ENCODE measurements around the gene NVL. TPM values are rescaled to one million over a fixed set of nuclear protein-coding genes. Genes with fewer than 3 reads are reported as not detected.

Gene NVL
- total RNA-seq, 2 donors from 2014 or later, result 42.4 TPM

DNA sequence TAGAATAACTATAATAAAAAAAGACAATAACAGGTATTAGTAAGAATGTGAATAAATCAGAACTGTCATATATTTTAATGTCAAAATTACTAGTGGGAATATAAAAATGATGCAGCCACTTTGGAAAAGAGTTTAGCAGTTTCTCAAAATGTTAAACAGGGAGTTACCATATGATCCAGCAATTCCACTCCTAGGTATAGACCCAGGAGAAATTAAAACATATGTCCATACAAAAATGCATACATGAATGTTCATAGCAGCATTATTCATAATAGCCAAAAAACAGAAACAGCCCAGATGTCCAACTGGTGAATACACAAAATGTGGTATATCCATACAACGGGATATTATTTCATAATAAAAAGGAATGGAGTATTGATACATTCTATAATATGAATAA lies 71.6 kb downstream of the NVL start:
- Histone ChIP-seq H3K27me3 (ENCODE audit: control insufficient read depth, insufficient read depth, low read length, poor library complexity, severe bottlenecking) (no peaks in the 10 kb centered on the region), H3K27ac (ENCODE audit: low read depth, low read length) (no peak overlapping the region), H3K9me3 (ENCODE audit: control insufficient read depth, low read length) (peaks cover 6% of the 10 kb centered on the region), H3K9ac (ENCODE audit: extremely low read depth, low read length, poor library complexity, severe bottlenecking) (no peak overlapping the region), H3K36me3 (ENCODE audit: control insufficient read depth, insufficient read depth, low read length) (peaks cover 23% of the 10 kb centered on the region), H3K4me3 (ENCODE audit: low read length) (no peak overlapping the region), H3K4me1 (ENCODE audit: control insufficient read depth, insufficient read depth, low read length) (no peaks in the 10 kb centered on the region)
- Mint-ChIP-seq H3K36me3 (ENCODE audit: low read depth) (peaks cover 37% of the 10 kb centered on the region), H3K4me1 (peaks cover 7% of the 10 kb centered on the region), H3K27ac (no peak overlapping the region), H3K27me3 (ENCODE audit: insufficient read depth) (no peaks in the 10 kb centered on the region), H3K9me3 (no peaks in the 10 kb centered on the region), H3K4me3 (no peak overlapping the region)
- TF ChIP-seq, protein P1, sequence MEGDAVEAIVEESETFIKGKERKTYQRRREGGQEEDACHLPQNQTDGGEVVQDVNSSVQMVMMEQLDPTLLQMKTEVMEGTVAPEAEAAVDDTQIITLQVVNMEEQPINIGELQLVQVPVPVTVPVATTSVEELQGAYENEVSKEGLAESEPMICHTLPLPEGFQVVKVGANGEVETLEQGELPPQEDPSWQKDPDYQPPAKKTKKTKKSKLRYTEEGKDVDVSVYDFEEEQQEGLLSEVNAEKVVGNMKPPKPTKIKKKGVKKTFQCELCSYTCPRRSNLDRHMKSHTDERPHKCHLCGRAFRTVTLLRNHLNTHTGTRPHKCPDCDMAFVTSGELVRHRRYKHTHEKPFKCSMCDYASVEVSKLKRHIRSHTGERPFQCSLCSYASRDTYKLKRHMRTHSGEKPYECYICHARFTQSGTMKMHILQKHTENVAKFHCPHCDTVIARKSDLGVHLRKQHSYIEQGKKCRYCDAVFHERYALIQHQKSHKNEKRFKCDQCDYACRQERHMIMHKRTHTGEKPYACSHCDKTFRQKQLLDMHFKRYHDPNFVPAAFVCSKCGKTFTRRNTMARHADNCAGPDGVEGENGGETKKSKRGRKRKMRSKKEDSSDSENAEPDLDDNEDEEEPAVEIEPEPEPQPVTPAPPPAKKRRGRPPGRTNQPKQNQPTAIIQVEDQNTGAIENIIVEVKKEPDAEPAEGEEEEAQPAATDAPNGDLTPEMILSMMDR (conservative IDR thresholded peaks at IDR 0.05), result no peak
- no CpG with 5 or more reads among the region's 1 CpG for WGBS, 2 experiments (ENCODE audit: insufficient coverage in 1 of 2, insufficient read length in 1 of 2)
- no peak for DNase-seq

DNA sequence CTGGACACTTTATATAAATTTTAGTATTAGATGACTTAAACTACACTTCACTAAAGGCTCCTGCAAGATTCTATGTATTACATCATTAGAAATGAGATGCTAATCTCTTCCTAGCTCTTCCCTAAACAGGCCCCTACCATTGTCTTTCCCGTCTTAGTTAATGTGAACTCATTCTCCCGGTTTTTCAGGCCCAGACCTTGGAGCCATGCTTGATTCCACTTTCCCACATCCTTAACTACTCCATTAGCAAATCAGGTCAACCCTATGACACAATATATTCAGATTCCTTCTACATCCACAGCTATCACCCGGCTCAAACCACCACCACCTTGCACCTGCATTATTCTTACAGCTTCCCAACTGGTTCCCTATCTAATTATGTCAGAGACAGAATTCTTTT lies 73.3 kb downstream of the NVL start:
- Histone ChIP-seq H3K4me1 (ENCODE audit: control insufficient read depth, insufficient read depth, low read length) (peaks cover 4% of the 10 kb centered on the region), H3K36me3 (ENCODE audit: control insufficient read depth, insufficient read depth, low read length) (peaks cover 19% of the 10 kb centered on the region), H3K27ac (ENCODE audit: low read depth, low read length) (no peak overlapping the region), H3K4me3 (ENCODE audit: low read length) (no peak overlapping the region), H3K27me3 (ENCODE audit: control insufficient read depth, insufficient read depth, low read length, poor library complexity, severe bottlenecking) (no peaks in the 10 kb centered on the region), H3K9ac (ENCODE audit: extremely low read depth, low read length, poor library complexity, severe bottlenecking) (no peak overlapping the region), H3K9me3 (ENCODE audit: control insufficient read depth, low read length) (peaks cover 6% of the 10 kb centered on the region)
- TF ChIP-seq, protein P1 (conservative IDR thresholded peaks at IDR 0.05), result no peak
- H3K27ac Mint-ChIP-seq, result peak overlapping the region; percentile 53
- no peaks in the 10 kb centered on the region for H3K9me3 Mint-ChIP-seq
- H3K27me3 Mint-ChIP-seq (ENCODE audit: insufficient read depth), result no peaks in the 10 kb centered on the region
- peaks cover 31% of the 10 kb centered on the region for H3K36me3 Mint-ChIP-seq (ENCODE audit: low read depth)
- no peak overlapping the region for H3K4me3 Mint-ChIP-seq
- WGBS, 2 experiments (ENCODE audit: insufficient coverage in 1 of 2, insufficient read length in 1 of 2), result 61 to 74% methylated on average over 3 of the region's 3 CpGs
- DNase-seq, result no peak
- H3K4me1 Mint-ChIP-seq, result peaks cover 11% of the 10 kb centered on the region

DNA sequence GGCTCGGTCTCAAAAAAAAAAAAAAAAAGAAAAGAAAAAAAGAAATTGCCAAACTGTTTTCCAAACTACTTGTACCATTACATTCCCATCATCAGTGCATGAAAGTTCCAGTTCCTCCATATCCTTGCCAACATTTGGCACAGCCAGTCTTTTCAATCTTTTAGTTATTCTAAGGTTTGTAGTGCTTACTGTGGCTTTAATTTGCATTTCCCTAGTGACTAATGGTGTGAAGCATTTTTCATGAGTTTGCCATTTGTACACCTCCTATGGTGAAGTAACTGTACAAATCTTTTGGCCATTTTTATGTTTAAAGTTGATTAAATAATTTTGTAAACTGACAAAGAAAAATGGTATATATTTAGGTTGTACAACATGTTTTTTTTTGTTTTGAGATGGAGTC lies 76.3 kb downstream of the NVL start:
- Histone ChIP-seq H3K27ac (ENCODE audit: low read depth, low read length) (no peak overlapping the region), H3K4me1 (ENCODE audit: control insufficient read depth, insufficient read depth, low read length) (peaks cover 4% of the 10 kb centered on the region), H3K27me3 (ENCODE audit: control insufficient read depth, insufficient read depth, low read length, poor library complexity, severe bottlenecking) (no peaks in the 10 kb centered on the region), H3K9ac (ENCODE audit: extremely low read depth, low read length, poor library complexity, severe bottlenecking) (no peak overlapping the region), H3K9me3 (ENCODE audit: control insufficient read depth, low read length) (no peaks in the 10 kb centered on the region), H3K4me3 (ENCODE audit: low read length) (no peak overlapping the region), H3K36me3 (ENCODE audit: control insufficient read depth, insufficient read depth, low read length) (peaks cover 18% of the 10 kb centered on the region)
- 92% methylated on average over 1 of the region's 1 CpG; no CpG with 5 or more reads in 1 of the 2 experiments for WGBS, 2 experiments (ENCODE audit: insufficient coverage in 1 of 2, insufficient read length in 1 of 2)
- TF ChIP-seq, protein P1 (conservative IDR thresholded peaks at IDR 0.05), result no peak
- peaks cover 32% of the 10 kb centered on the region for H3K36me3 Mint-ChIP-seq (ENCODE audit: low read depth)
- H3K4me3 Mint-ChIP-seq, result no peak overlapping the region
- H3K4me1 Mint-ChIP-seq, result peaks cover 12% of the 10 kb centered on the region
- DNase-seq, result no peak
- H3K27ac Mint-ChIP-seq, result no peak overlapping the region
- no peaks in the 10 kb centered on the region for H3K27me3 Mint-ChIP-seq (ENCODE audit: insufficient read depth)
- H3K9me3 Mint-ChIP-seq, result no peaks in the 10 kb centered on the region

Measured in endodermal cell (in vitro differentiated cells).